OCI-LY1 (cell line): ENCODE data around the gene AKAP13.

Experiments used
- CTCF ChIP-seq: fragments of 200-600 bp; sonication (generic), shearing (Covaris generic); IDR thresholded peaks from 2 replicates; pipeline ENCODE4 v1.5.1; 2017; ENCODE audit warnings: mild to moderate bottlenecking, antibody characterized with exemption, low read length, moderate library complexity, mixed read lengths
- EZH2 ChIP-seq: fragments of 200-600 bp; sonication (generic), shearing (Covaris generic); IDR thresholded peaks from 2 replicates; pipeline ENCODE4 v1.8.0; 2017; ENCODE audit warnings: borderline replicate concordance, mixed run types, mild to moderate bottlenecking, antibody characterized with exemption, low read length, moderate library complexity, mixed read lengths

DNA sequence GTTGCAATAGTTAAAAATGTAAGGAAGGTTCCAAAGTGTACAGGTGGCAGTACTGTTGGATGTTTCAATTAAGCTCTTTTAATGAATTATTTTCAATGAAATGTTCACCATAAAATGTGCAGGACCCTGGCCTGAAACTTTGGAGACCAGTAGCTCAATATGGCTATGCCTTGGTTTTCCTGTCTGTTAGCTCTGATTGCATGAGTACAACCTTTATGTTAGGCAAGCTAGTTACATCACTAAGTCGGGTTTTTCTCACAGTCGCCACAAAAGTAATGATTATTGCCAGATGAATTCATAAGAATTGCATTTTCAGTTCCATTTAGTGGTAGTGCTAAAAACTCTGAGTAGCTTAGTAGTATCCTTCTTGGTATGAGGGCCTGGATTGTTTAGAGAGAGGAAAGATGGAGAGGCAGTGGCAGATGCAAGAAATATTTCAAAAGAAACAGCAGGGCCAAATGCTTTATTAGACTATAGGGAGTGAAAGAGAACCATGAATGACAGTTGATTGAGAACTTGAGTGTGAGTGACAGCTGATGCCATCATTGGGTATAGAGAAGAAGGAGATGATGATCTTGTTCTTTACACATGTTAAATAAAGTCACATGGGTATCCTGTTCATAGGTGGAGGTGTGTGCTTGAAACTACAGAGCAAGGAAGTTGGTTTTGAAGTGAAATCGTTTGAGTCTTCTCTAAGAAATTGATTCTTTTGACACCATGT lies 109.5 kb downstream of the AKAP13 start:
- TF ChIP-seq CTCF, result no peak
- no peak for TF ChIP-seq EZH2
